Lung (tissue), 12 donors: Measurements from ENCODE around the gene SLC13A2. TPM values are rescaled to one million over a fixed set of nuclear protein-coding genes. Genes with fewer than 3 reads are reported as not detected.

Experiments
- ATAC-seq: fragments of 200-7000 bp; cut with Tn5 transposase; one replicate; pipeline ENCODE4 v1.9.1; 2020; ENCODE audit warnings: moderate number of reproducible peaks; ENCODE audit not compliant: insufficient read depth, low FRiP score
- DNase-seq, 3 donors: peaks; one replicate each; pipeline ENCODE4 v3.0.0-alpha.2; 2013 to 2017
- H3K27ac ChIP-seq, 2 donors: one replicate each; pipeline ENCODE4 v1.5.1; 2013; ENCODE audit warnings: mild to moderate bottlenecking in 2 of 2, moderate library complexity in 2 of 2, control low read depth in 1 of 2, inconsistent platforms in 1 of 2, low read depth in 1 of 2, low read length in 1 of 2
- H3K27me3 ChIP-seq, 3 donors: one replicate each; pipeline ENCODE4 v1.5.1; 2013; ENCODE audit warnings: low read length in 2 of 3; ENCODE audit not compliant: control insufficient read depth in 3 of 3, insufficient read depth in 3 of 3
- H3K36me3 ChIP-seq, 4 donors: one replicate each; pipeline ENCODE4 v1.5.1; 2013; ENCODE audit warnings: low read length in 4 of 4, mild to moderate bottlenecking in 1 of 4, moderate library complexity in 1 of 4; ENCODE audit not compliant: control insufficient read depth in 4 of 4, insufficient read depth in 4 of 4
- H3K4me1 ChIP-seq, 5 donors: one replicate each; pipeline ENCODE4 v1.5.1; 2013; ENCODE audit warnings: low read length in 5 of 5, mild to moderate bottlenecking in 2 of 5, moderate library complexity in 1 of 5; ENCODE audit not compliant: control insufficient read depth in 5 of 5, insufficient read depth in 5 of 5
- H3K4me3 ChIP-seq: one replicate; pipeline ENCODE4 v1.5.1; 2013; ENCODE audit warnings: mild to moderate bottlenecking, control low read depth, moderate library complexity
- H3K9ac ChIP-seq, 2 donors: one replicate each; pipeline ENCODE4 v1.5.1; 2013; ENCODE audit warnings: low read length in 2 of 2, control low read depth in 1 of 2; ENCODE audit not compliant: insufficient read depth in 1 of 2
- H3K9me3 ChIP-seq, 4 donors: one replicate each; pipeline ENCODE4 v1.5.1; 2013; ENCODE audit warnings: low read length in 3 of 4, mild to moderate bottlenecking in 1 of 4, moderate library complexity in 1 of 4; ENCODE audit not compliant: control insufficient read depth in 4 of 4, insufficient read depth in 3 of 4
- WGBS, 2 donors: extraction: QIAGEN DNeasy Blood & Tissue Kit; methylation state at CpG; one replicate each; pipeline ENCODE4 v1.1.7; 2013; 5-methylcytosine and 5-hydroxymethylcytosine counted together
- polyA plus RNA-seq, 2 donors: library from polyadenylated mRNA; stranded (reverse); fragments of 200-250 nt; gene quantifications; one replicate each; pipeline ENCODE4 v1.2.1, GENCODE V29; 2013
- total RNA-seq, 2 donors: library from RNA; depleted of rRNA in 1 of 2; stranded (reverse); fragments of >200 nt in 1 of 2; gene quantifications; one replicate each; pipeline ENCODE4 v1.2.1, GENCODE V29; 2014 to 2021
- TF ChIP-seq, protein P1 (sequence below): IDR thresholded peaks from 2 replicates; pipeline ENCODE4 v1.5.1; 2012; ENCODE audit warnings: mild to moderate bottlenecking; ENCODE audit errors: control extremely low read depth, extremely low read depth
- donor health status: control.
- donor health status: control.
- donor health status: Bipolar disorder and iron deficiency.
- donor health status: healthy.
- donor health status: DM: yes; HTN: yes; CAD: no.

Gene SLC13A2
- total and polyA plus RNA-seq, 4 donors = 0.02 to 0.15 (median 0.06) TPM; not detected in 1

GRCh38 chr17:28488533-28489276 lies 15.3 kb downstream of the SLC13A2 start:
- Histone ChIP-seq H3K9ac (no peak overlapping the region), H3K9me3 (no peaks in the 10 kb centered on the region), H3K36me3 (no peaks in the 10 kb centered on the region), H3K27ac (no peak overlapping the region), H3K4me3 (no peak overlapping the region), H3K4me1 (no peaks in the 10 kb centered on the region), H3K27me3 (no peaks in the 10 kb centered on the region)
- 80 to 81% methylated on average over 7 of the region's 7 CpGs for WGBS, 2 donors
- TF ChIP-seq, protein P1, sequence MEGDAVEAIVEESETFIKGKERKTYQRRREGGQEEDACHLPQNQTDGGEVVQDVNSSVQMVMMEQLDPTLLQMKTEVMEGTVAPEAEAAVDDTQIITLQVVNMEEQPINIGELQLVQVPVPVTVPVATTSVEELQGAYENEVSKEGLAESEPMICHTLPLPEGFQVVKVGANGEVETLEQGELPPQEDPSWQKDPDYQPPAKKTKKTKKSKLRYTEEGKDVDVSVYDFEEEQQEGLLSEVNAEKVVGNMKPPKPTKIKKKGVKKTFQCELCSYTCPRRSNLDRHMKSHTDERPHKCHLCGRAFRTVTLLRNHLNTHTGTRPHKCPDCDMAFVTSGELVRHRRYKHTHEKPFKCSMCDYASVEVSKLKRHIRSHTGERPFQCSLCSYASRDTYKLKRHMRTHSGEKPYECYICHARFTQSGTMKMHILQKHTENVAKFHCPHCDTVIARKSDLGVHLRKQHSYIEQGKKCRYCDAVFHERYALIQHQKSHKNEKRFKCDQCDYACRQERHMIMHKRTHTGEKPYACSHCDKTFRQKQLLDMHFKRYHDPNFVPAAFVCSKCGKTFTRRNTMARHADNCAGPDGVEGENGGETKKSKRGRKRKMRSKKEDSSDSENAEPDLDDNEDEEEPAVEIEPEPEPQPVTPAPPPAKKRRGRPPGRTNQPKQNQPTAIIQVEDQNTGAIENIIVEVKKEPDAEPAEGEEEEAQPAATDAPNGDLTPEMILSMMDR = no peak
- no peak for DNase-seq
- no peak for ATAC-seq

DNA sequence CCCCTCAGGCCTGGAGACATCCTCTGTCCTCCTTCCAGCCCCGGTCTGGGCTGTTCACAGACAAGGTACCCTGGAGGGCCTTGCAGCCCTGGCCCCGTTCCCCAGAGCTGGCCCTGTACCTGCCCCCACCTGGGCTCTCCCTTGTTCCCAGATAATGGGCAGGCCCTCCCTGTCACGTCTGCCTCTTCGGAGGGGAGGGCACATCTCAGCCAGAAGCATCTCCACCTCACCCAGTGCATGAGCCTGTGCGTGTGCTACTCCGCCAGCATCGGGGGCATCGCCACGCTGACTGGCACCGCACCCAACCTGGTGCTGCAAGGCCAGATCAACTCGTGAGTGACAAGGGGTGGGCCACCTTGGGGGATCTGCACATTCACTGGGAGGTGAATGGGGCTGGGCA lies 17.8 kb downstream of the SLC13A2 start:
- no peaks in the 10 kb centered on the region for H3K9me3 ChIP-seq
- no peak overlapping the region for H3K9ac ChIP-seq
- TF ChIP-seq, protein P1 = no peak
- ATAC-seq (no peak), DNase-seq (no peak)
- WGBS, 2 donors = 87 to 95% methylated on average over 11 of the region's 11 CpGs
- H3K27me3 ChIP-seq = no peaks in the 10 kb centered on the region
- H3K36me3 ChIP-seq = no peaks in the 10 kb centered on the region
- H3K4me1 ChIP-seq = no peaks in the 10 kb centered on the region
- no peak overlapping the region for H3K27ac ChIP-seq
- no peak overlapping the region for H3K4me3 ChIP-seq

DNA sequence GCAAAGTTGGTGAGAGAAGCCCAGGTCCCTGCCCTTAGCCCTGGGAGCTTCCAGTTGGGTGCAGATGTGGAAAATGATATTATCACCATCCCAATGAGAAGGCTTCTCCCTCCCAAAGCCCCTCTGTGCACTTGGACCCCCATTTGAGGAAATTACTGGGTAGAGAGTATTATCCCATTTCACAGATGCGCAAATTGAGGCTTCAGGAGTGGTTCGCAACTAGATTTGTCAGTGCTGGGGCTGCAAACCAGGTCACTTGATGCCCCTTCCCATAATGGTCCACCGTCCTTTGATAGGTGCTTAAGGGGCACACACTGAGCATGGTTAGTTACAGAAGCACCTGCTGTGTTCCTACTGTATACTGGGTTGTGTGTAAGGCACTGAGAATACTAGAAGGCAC lies 18.4 kb downstream of the SLC13A2 start:
- no peak overlapping the region for H3K9ac ChIP-seq
- no peak for DNase-seq
- no peaks in the 10 kb centered on the region for H3K4me1 ChIP-seq
- no peaks in the 10 kb centered on the region for H3K9me3 ChIP-seq
- TF ChIP-seq, protein P1 = no peak
- no peaks in the 10 kb centered on the region for H3K27me3 ChIP-seq
- 93 to 96% methylated on average over 3 of the region's 3 CpGs for WGBS, 2 donors
- ATAC-seq = no peak
- no peak overlapping the region for H3K27ac ChIP-seq
- no peak overlapping the region for H3K4me3 ChIP-seq
- no peaks in the 10 kb centered on the region for H3K36me3 ChIP-seq
